GM21423 (cell line): ENCODE results near the gene CHCHD2.
"Not testable (repeated sequence)": the region's sequence is repeated elsewhere in the genome, so short reads cannot be mapped to it uniquely, and the experiment has no call there.

Experiments
- ATAC-seq: cut with Tn5 transposase; IDR thresholded peaks from one replicate; pipeline ENCODE4 v1.9.1; 2021; ENCODE audit warnings: mild to moderate bottlenecking, moderate library complexity; ENCODE audit not compliant: unreplicated experiment

The CHCHD2 gene

GRCh38 chr7:56086761-56087160 lies 19.5 kb downstream of the CHCHD2 start:
- ATAC-seq, result no peak

GRCh38 chr7:56083150-56083785 lies 23.0 kb downstream of the CHCHD2 start:
- ATAC-seq, result no peak

GRCh38 chr7:56081626-56082340 lies 24.5 kb downstream of the CHCHD2 start:
- no peak for ATAC-seq

GRCh38 chr7:56080726-56081435 lies 25.4 kb downstream of the CHCHD2 start:
- ATAC-seq, result not testable (repeated sequence)

- ATAC-seq, result no peak
These were observed 26.7 kb downstream of the CHCHD2 start for GRCh38 chr7:56079450-56080185.

GRCh38 chr7:56078196-56078595 lies 28.1 kb downstream of the CHCHD2 start:
- ATAC-seq, result no peak

GRCh38 chr7:56077681-56078080 lies 28.6 kb downstream of the CHCHD2 start:
- no peak for ATAC-seq

- peak; percentile 90 for ATAC-seq
These were observed 31.9 kb downstream of the CHCHD2 start for GRCh38 chr7:56074371-56074791.

- ATAC-seq, result not testable (repeated sequence)
These were observed 39.9 kb downstream of the CHCHD2 start for GRCh38 chr7:56066376-56066775.

- peak; percentile 82 for ATAC-seq
These were observed 42.2 kb downstream of the CHCHD2 start, which contains the start of gene SUMF2 for GRCh38 chr7:56063882-56064625. Gene SUMF2 (plus strand): TSS chr7:56064286. CDS start chr7:56064312, 26 bp downstream.

- ATAC-seq, result peak; percentile 1
These were observed 42.8 kb downstream of the CHCHD2 start for GRCh38 chr7:56063500-56063881.

- no peak for ATAC-seq
These were observed 43.9 kb downstream of the CHCHD2 start for GRCh38 chr7:56062382-56062781.

GRCh38 chr7:56053993-56054392 lies 52.3 kb downstream of the CHCHD2 start:
- ATAC-seq, result no peak

- ATAC-seq, result no peak
These were observed 52.9 kb downstream of the CHCHD2 start for GRCh38 chr7:56053379-56053778.
